Fibroblast of lung (primary cell): Measurements from ENCODE around the gene SPACDR.

ENCODE experiments used
- CTCF ChIP-seq, 2 donors: IDR thresholded peaks in 1 of 2; conservative IDR thresholded peaks in 1 of 2; 1 replicate in 1 of 2; 2 replicates in 1 of 2; pipeline ENCODE4 v1.5.1; 2011 to 2012; ENCODE audit warnings: low read length in 2 of 2, control low read depth in 1 of 2, inconsistent platforms in 1 of 2, low read depth in 1 of 2, mild to moderate bottlenecking in 1 of 2
- EZH2 ChIP-seq: IDR thresholded peaks from 2 replicates; pipeline ENCODE4 v1.5.1; 2012; ENCODE audit warnings: low read length, control low read depth, mild to moderate bottlenecking; ENCODE audit errors: missing control alignments

- TF ChIP-seq EZH2 (no peak), CTCF (conservative IDR thresholded peaks at IDR 0.05 in 1 of 2, IDR thresholded peaks at IDR 0.05 in 1 of 2; ENCODE audit: low read depth in 1 of 2, low read length in 2 of 2) (no peak)
Observed at GRCh38 chr7:100406767-100407166, 57.3 kb downstream of the SPACDR start.
